GM19351 (cell line): ENCODE results near the gene C11orf21.
"Not testable (repeated sequence)": the region's sequence is repeated elsewhere in the genome, so short reads cannot be mapped to it uniquely, and the experiment has no call there.

Experiments
- ATAC-seq: cut with Tn5 transposase; IDR thresholded peaks from one replicate; pipeline ENCODE4 v1.9.1; 2021; ENCODE audit warnings: mild to moderate bottlenecking, moderate library complexity; ENCODE audit not compliant: unreplicated experiment

The C11orf21 gene

GRCh38 chr11:2298131-2298794, 3.5 kb downstream of the C11orf21 start:
- ATAC-seq = no peak

DNA sequence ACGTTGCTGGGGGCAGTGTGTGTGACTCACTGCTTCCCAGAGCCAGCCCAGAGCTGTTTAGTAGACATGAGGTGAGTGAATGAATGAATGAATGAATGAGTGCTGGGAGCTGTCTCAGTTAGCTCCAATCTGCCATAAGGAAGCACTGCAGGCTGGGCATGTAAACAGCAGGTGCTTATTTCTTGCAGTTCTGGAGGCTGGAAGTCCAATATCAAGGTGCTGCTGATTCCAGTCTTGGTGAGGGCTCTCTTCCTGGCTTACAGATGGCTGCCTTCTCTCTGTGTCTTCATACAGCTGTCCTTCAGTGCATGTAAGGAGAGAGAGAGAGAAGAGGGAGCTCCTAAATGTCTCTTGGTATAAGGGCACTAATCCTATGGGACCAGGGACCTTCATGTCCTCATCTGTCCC, 4.1 kb downstream of the C11orf21 start:
- no peak for ATAC-seq

DNA sequence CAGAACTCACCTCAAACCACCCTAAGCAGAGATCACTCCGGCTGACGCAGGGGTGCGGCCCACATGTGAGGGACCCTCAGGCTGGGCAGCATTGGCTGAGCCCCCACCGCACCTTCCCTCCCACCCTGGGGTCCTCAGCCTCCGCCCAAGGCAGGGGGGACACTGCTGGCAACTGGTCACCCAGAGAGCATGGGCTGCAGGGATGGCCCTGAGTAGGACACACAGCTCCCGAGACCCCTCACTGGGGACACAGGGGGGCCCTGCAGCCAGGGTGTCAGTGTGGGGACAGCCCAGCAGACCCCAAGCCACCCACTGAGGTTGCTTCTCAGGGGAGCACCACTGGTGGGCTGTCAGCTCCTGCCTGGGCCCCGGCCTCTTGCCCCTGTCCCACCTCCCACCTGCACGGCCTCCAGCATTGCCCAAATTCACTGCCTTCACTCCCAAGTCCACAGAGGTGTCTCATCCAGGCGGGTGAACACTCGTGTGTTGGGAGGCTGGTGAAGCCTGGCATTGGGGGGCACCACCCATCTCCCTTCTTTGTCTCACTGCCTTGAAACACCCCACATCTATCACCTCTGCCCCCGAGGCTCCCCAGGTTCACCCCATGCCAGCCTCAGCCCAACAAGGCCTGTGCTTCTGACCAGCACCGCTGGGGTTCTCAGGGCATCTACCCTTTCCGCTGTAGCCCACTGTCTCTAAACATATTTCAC, 4.7 kb downstream of the C11orf21 start:
- no peak for ATAC-seq

DNA sequence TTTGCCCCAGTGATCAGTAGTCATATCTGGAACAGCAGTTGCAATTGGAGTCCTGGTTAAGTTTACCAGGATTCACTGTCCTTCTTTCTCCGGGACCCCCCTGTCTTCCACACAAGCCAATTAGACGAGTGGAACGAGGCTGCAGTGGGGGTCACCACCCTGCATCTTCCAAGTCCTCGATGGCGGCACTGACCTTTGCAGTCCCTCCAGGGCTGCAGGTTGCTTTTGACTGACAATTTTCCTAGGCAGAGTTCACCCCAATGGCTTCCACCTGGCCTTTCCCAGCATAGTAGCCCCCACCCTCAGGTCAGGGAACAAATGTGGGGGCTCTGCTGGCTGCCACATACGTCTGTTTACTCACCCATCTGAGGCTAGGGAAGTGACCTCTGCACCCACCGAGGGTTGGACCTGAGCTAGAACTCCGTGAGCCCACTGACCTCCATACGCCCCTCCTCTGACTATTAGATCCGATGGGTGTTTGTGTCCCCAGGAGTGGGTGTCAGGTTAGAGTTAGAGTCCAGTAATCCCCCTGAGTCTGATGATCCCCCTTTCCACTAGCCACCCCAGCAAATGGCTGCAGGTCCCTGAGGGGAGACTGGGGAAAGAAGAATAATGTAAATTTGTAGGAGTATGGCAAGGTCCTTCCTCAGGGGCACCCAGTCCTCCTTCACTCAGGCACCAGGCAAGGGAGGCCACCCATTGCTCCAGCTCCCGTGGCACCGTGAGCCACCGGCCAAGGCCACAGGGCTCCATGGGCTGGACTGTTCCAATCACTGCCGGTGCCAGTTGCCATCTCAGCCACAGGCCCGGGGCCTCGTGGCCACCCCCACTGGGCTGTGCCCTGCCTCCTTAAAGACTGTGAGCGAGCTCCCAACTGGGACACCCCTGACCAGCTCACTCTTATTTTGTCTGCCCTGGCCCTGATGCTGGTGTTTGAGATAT, 5.5 kb downstream of the C11orf21 start:
- no peak for ATAC-seq

- no peak for ATAC-seq
Measured at GRCh38 chr11:2294926-2295290, 6.8 kb downstream of the C11orf21 start.

GRCh38 chr11:2293984-2294925, 7.5 kb downstream of the C11orf21 start:
- ATAC-seq = no peak

GRCh38 chr11:2293531-2293971, 8.2 kb downstream of the C11orf21 start:
- ATAC-seq = no peak

- no peak for ATAC-seq
Measured at GRCh38 chr11:2290351-2290841, 11.3 kb downstream of the C11orf21 start.

GRCh38 chr11:2289859-2290258, 11.9 kb downstream of the C11orf21 start:
- no peak for ATAC-seq

GRCh38 chr11:2289350-2289749, 12.4 kb downstream of the C11orf21 start:
- ATAC-seq = no peak

DNA sequence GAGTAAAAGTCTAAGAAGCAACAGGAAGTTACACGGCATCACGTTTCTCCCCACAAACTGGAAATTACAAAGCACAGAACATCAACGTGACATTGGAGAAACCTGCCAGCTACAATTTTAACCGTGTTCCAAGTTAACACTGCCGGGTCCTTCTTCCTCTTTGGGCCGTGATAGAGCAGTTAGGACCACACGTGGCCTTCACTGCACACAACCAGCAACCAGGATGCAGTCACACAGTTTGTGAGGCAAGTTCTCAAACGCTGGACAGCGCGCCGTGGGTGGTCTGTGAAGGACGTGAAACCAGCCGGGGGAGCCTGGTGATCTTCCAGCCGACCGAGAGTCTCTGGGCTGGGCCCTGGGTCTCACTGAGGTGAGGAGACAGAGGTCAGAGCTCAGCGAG, 14.6 kb downstream of the C11orf21 start:
- ATAC-seq = no peak

DNA sequence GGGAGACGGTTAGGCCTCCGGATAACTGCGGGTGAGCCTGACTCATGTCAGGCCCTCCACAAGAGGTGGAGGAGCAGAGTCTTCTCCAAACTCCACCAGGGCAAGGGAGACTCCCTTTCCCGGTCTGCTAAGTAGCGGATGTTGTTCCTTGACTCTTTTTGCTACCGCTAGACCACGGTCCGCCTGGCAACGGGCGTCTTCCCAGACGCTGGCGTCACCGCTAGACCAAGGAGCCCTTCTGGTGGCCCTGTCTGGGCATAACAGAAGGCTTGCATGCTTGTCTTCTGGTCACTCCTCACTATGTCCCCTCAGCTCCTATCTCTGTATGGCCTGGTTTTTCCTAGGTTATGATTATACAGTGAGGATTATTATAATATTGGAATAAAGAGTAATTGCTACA, 15.4 kb downstream of the C11orf21 start:
- not testable (repeated sequence) for ATAC-seq

DNA sequence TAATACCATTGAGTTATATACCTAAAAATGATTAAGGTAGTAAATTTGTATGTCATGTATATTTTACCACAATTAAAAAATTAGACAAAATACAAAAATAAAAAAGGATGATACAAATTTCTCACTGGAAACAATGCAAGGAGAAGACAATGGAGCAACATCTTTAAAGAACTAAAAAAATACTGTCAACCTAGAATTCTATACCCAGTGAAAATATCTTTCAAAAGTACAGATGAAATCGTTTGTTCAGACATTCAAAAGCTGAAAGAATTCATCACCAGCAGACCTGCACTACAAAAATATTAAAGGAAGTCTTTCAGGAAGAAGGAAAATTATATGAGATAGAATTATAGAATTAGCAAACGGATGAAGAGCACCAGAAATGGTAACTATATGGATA, 21.5 kb downstream of the C11orf21 start:
- no peak for ATAC-seq

DNA sequence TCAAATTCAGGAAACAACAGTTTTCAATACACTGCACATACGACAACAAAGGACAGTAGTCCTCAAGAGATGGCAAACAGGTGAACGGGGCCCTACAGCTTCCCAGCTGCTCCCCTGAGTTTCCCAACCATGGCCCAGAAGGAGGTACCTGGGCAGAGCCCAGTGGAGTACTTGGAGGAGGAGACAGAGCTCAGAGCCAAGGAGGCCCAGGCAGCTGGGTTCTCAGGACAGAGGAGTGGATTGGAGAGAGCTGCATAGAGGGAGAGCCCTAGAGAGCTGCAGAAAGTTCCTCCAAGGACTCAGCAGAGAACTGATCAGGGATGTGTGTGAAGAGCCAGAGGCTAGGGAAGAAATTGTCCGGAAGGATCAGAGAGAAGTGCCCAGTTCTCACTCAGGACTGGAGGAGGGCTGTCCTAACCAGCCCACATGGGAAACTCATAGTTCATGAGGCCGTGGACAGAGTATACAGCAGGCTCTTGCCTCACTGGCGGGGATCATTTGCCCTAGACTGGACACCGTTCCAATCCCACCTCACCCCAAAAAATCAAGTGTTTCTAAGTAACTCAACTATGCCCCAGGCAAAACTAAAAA, 23.7 kb downstream of the C11orf21 start:
- ATAC-seq = no peak

DNA sequence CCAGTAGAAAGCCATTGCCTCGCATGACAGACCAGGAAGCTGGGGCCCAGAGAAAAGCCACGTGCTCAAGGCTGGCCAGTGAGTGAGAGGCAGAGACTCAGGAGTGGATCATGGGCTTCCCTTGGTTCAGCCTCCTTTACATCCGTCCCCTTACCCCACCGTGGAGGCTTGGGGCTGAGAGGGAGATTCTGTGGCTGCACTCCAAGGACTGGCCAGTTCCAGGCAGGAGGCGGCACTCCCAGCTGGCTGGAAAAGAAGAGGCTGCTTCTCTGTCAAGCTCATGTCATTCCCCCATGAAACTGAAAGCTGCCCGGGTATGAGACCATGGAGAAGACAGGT, 24.7 kb downstream of the C11orf21 start:
- no peak for ATAC-seq

DNA sequence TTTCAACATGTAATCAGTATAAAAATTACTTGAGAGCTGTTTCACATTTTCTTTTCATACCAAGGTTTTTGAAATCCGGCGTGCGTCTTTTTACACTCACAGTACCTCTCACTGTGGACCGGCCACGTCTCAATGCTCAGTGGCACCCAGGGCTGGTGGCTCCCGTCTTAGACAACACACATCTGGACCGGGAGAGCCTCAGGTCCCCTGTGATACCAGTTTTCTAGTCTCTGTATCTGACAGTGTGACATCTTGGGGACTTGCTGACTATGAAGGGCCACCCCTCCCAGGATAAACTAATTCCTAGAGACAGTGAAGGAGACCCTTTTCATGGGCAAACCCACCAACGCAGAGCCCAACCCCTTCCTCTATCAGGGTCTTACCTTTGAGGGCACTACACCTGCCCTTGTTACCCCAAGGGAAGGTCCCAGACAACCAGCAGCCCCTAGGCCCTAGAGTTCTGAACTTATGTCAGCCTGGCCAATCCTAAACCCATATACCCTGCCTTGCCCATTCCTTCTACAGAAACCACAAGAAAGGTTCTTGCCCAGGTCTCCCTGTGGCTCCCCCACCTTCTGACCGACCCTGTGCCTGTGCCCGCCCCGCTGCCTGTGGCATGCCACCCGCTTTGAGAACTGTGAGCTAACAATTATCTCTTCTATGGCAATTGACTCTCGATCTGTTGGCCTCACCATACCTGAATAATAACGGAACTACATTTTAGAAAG, 25.3 kb downstream of the C11orf21 start:
- ATAC-seq = no peak

GRCh38 chr11:2275334-2276279, 26.1 kb downstream of the C11orf21 start:
- ATAC-seq = no peak

GRCh38 chr11:2273771-2274170, 27.9 kb downstream of the C11orf21 start:
- ATAC-seq = no peak
